T-cell (primary cell): ENCODE data around the gene BRD7. TPM values are rescaled to one million over a fixed set of nuclear protein-coding genes. Genes with fewer than 3 reads are reported as not detected.

ENCODE experiments used
- ATAC-seq, 4 experiments: fragments of 200-7000 bp in 3 of 4; fragments of 150-1000 bp in 1 of 4; cut with Tn5 transposase; replicated peaks in 1 of 4; 1 replicate in 3 of 4; 2 replicates in 1 of 4; pipeline ENCODE4 v1.10.0; 2021; ENCODE audit warnings: moderate library complexity in 3 of 4, mild to moderate bottlenecking in 2 of 4, moderate number of reproducible peaks in 1 of 4
- CTCF ChIA-PET, 2 donors: fragments of 300-600 bp; sonication (Branson Sonifier 250); formaldehyde crosslinking; loops; one replicate each; lab custom pipeline; 2022; ENCODE audit warnings: antibody characterized with exemption in 2 of 2; lab: Charles Lee
- POLR2A ChIA-PET, 2 donors: fragments of 300-600 bp; sonication (Branson Sonifier 250); formaldehyde crosslinking; loops; one replicate each; lab custom pipeline; 2022; ENCODE audit warnings: antibody characterized with exemption in 2 of 2; lab: Charles Lee
- DNase-seq, 35 experiments: peaks; one replicate each; pipeline versions ENCODE4 v3.0.0 to v3.0.0-alpha.2; 2013 to 2023
- H3K27ac ChIP-seq: one replicate; pipeline ENCODE4 v1.5.1; 2013; ENCODE audit warnings: low read length
- H3K27me3 ChIP-seq, 2 experiments: replicated peaks in 1 of 2; 1 replicate in 1 of 2; 2 replicates in 1 of 2; pipeline versions ENCODE4 v1.6.1 to v1.7.0; 2013; ENCODE audit warnings: low read length in 1 of 2, mixed read lengths in 1 of 2; ENCODE audit not compliant: control insufficient read depth in 2 of 2, insufficient read depth in 2 of 2; ENCODE audit errors: extremely low read depth in 1 of 2
- H3K36me3 ChIP-seq, 2 donors: 1 replicate in 1 of 2; 2 replicates in 1 of 2; pipeline versions ENCODE4 v1.6.1 to v1.7.0; 2013; ENCODE audit warnings: low read length in 1 of 2; ENCODE audit not compliant: control insufficient read depth in 2 of 2, insufficient read depth in 1 of 2; ENCODE audit errors: extremely low read depth in 1 of 2
- H3K4me1 ChIP-seq, 2 experiments: 1 replicate in 1 of 2; 2 replicates in 1 of 2; pipeline versions ENCODE4 v1.6.1 to v1.7.0; 2013; ENCODE audit warnings: low read length in 2 of 2, mixed read lengths in 1 of 2; ENCODE audit not compliant: insufficient read depth in 2 of 2, control insufficient read depth in 1 of 2; ENCODE audit errors: extremely low read depth in 1 of 2
- H3K4me3 ChIP-seq, 2 donors: 1 replicate in 1 of 2; 2 replicates in 1 of 2; pipeline versions ENCODE4 v1.5.1 to v1.7.0; 2013; ENCODE audit warnings: mild to moderate bottlenecking in 2 of 2, low read length in 1 of 2, moderate library complexity in 1 of 2; ENCODE audit not compliant: control insufficient read depth in 1 of 2; ENCODE audit errors: extremely low read depth in 1 of 2
- H3K9me3 ChIP-seq: 2 replicates; pipeline ENCODE4 v1.7.0; 2013
- H3K27ac Mint-ChIP-seq, 2 donors: one replicate each; pipeline ENCODE4 v1.8.0; 2020 to 2021; ENCODE audit warnings: mild to moderate bottlenecking in 2 of 2, mixed read lengths in 2 of 2
- H3K27me3 Mint-ChIP-seq, 2 donors: one replicate each; pipeline ENCODE4 v1.8.0; 2021 to 2022; ENCODE audit warnings: mixed read lengths in 2 of 2
- H3K36me3 Mint-ChIP-seq: one replicate; pipeline ENCODE4 v1.8.0; 2021; ENCODE audit warnings: mixed read lengths
- H3K4me1 Mint-ChIP-seq, 3 donors: one replicate each; pipeline ENCODE4 v1.8.0; 2020 to 2022; ENCODE audit warnings: mixed read lengths in 3 of 3, mild to moderate bottlenecking in 1 of 3
- H3K4me3 Mint-ChIP-seq, 3 donors: one replicate each; pipeline ENCODE4 v1.8.0; 2020 to 2022; ENCODE audit warnings: mild to moderate bottlenecking in 3 of 3, mixed read lengths in 3 of 3, moderate library complexity in 3 of 3
- H3K9me3 Mint-ChIP-seq, 3 donors: one replicate each; pipeline ENCODE4 v1.8.0; 2020 to 2022; ENCODE audit warnings: mixed read lengths in 3 of 3
- WGBS: methylation state at CpG from one replicate; pipeline ENCODE4 v1.1.5; 2013; ENCODE audit warnings: missing lambda C conversion rate; ENCODE audit not compliant: insufficient coverage; 5-methylcytosine and 5-hydroxymethylcytosine counted together
- total RNA-seq, 35 experiments: library from RNA in 6 of 35; stranded (reverse) in 6 of 35; fragments of 120-200 nt in 1 of 35; gene quantifications; one replicate each; pipeline versions ENCODE4 v1.2.1 to v1.2.4 and lab custom pipeline; 2013 to 2026

BRD7 gene
- total RNA-seq (100 to 1,000 TPM in 1 of 5 donors, 10 to 100 TPM in 4; 62.9 to 115 (median 75.4) TPM), total RNA-seq (lab: John Stamatoyannopoulos, UW) (82.0 to 135 (median 112) reads per million in 29 experiments)
- total RNA-seq (2013), result 92.9 TPM

DNA sequence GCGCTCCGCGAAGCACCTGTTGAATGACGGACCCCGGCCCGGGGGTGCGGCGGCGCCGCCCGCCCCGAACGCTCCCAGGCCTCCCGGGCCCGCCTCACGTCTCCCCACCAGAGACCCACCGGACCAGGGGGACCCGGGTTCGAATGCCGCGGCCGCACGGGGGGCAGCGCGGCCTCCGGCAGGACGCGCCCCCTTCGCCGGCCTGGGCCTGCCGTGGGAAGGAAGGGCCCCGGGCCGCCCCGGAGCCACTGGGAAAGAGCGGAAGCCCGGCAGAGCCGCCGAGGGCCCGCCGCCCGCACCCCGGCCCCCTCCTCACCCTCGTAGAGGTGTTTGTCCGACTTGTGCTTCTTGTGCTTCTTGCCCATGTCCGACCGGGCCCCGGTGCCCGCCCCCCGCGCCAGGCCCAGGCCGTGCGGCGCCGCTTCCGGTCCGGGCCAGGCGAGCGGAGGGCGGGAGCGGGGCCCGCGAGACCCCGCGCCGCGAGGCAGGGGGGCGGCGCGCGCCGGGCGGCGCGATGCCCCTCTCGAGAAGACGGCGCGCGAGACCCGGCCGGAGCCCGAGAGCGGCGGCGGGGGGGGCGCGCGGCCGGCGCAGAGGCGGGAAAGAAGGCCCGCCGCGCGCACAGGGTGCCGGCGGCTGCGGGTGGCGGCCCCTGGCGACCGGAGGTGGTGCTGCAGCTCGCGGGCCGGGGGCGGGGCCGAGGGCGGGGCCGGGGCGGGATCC, at the start of gene BRD7:
Gene BRD7 (minus strand): TSS at position 579 of the 723 bp plus-strand sequence. CDS start 214 bp downstream, at position 365.
- Histone ChIP-seq H3K4me3 (peak within 1 kb of the TSS; percentile 56 to 86), H3K27ac (peak within 1 kb of the TSS; percentile 73), H3K27me3 (peaks cover 0 to 1% of the 10 kb centered on the region in 2 experiments), H3K9me3 (no peaks in the 10 kb centered on the region), H3K36me3 (peaks cover 0 to 22% of the 10 kb centered on the region in 2 donors), H3K4me1 (peaks cover 20 to 21% of the 10 kb centered on the region in 2 experiments)
- peaks cover 51 to 63% (median 54%) of the 10 kb centered on the region in 3 donors for H3K4me1 Mint-ChIP-seq
- ChIA-PET CTCF (interaction anchor here in 1 of 2 donors (0.6 to 2.6 kb wide), 10 partner anchors 13 to 404 kb away, joined by 3 to 14 read pairs (median 3); partner anchors contain the start of gene CNEP1R1), POLR2A (interaction anchor here in 1 of 2 donors (0.6 kb wide), 1 partner anchor 259 kb away, joined by 6 read pairs; no protein-coding TSS in a partner anchor)
- no peaks in the 10 kb centered on the region for H3K27me3 Mint-ChIP-seq
- H3K9me3 Mint-ChIP-seq, result no peaks in the 10 kb centered on the region
- H3K27ac Mint-ChIP-seq, result peak within 1 kb of the TSS; percentile 93 to 96
- ATAC-seq (peak; percentile 78 to 92 (median 87)), DNase-seq (peak; percentile 45 to 88 (median 67))
- H3K4me3 Mint-ChIP-seq, result peak within 1 kb of the TSS; percentile 83 to 88 (median 87)
- WGBS, result under 1% methylated on average over 108 of the region's 109 CpGs
- H3K36me3 Mint-ChIP-seq, result peaks cover 16% of the 10 kb centered on the region

DNA sequence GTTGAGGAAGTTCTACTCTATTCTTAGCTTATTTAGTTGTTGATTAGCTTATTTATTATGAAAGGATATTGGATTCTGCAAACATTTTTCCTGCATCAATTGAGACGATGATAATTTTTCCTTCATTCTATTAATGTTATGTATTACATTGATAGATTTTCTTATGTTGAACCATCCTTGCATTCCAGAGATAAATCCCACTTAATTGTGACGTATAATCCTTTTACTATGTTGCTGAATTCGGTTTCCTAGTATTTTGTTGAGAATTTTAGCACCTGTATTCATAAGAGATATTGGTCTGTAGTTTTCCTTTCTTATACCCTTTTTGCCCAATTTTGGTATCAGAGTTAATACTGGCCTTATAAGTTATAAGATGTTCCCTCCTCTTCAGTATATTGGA, 47.6 kb upstream of the BRD7 start:
- no peak for ATAC-seq
- H3K36me3 Mint-ChIP-seq, result peaks cover 9% of the 10 kb centered on the region
- no peaks in the 10 kb centered on the region for H3K36me3 ChIP-seq
- H3K27me3 Mint-ChIP-seq, result peaks cover 4 to 12% of the 10 kb centered on the region in 2 donors
- H3K4me1 Mint-ChIP-seq, result no peaks in the 10 kb centered on the region
- H3K4me3 Mint-ChIP-seq, result no peak overlapping the region
- POLR2A ChIA-PET, result no interaction called here
- H3K9me3 Mint-ChIP-seq, result peaks cover 26 to 45% (median 40%) of the 10 kb centered on the region in 3 donors
- no peaks in the 10 kb centered on the region for H3K4me1 ChIP-seq
- no peak for DNase-seq
- H3K4me3 ChIP-seq, result no peak overlapping the region
- H3K27ac Mint-ChIP-seq, result no peak overlapping the region
- H3K27ac ChIP-seq, result no peak overlapping the region
- peaks cover 14% of the 10 kb centered on the region for H3K9me3 ChIP-seq
- CTCF ChIA-PET, result interaction anchor here in 1 of 2 donors (0.6 kb wide), 1 partner anchor 40 kb away, joined by 6 read pairs; no protein-coding TSS in a partner anchor
- H3K27me3 ChIP-seq, result no peaks in the 10 kb centered on the region
- no CpG with 5 or more reads among the region's 3 CpGs for WGBS

DNA sequence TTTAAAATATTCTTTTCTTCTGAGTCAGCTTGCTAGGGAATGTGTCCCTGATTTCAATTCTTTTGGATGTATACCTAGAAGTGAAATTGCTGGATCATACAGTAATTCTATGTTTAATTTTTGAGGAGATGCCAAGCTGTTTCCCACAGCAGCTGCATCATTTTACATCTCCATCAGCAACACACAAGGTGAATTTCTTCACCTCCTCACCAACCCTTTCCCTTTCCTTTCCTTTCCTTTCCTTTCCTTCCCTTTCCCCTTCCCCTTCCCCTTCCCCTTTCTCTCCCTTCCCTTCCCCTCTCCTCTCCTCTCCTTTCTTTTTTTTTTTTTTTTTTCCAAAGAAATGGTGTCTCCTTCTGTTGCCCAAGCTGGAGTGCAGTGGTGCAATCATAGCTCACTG, 45.4 kb upstream of the BRD7 start:
- DNase-seq (no peak), ATAC-seq (no peak)
- no peaks in the 10 kb centered on the region for H3K4me1 Mint-ChIP-seq
- Histone ChIP-seq H3K9me3 (peaks cover 10% of the 10 kb centered on the region), H3K36me3 (no peaks in the 10 kb centered on the region), H3K4me1 (no peaks in the 10 kb centered on the region), H3K4me3 (no peak overlapping the region), H3K27ac (no peak overlapping the region), H3K27me3 (no peaks in the 10 kb centered on the region)
- H3K36me3 Mint-ChIP-seq, result no peaks in the 10 kb centered on the region
- ChIA-PET POLR2A (no interaction called here), CTCF (interaction anchor here in 1 of 2 donors (0.6 kb wide), 1 partner anchor 117 kb away, joined by 3 read pairs; no protein-coding TSS in a partner anchor)
- no peak overlapping the region for H3K27ac Mint-ChIP-seq
- peaks cover 14 to 32% (median 28%) of the 10 kb centered on the region in 3 donors for H3K9me3 Mint-ChIP-seq
- no peak overlapping the region for H3K4me3 Mint-ChIP-seq
- peaks cover 4 to 12% of the 10 kb centered on the region in 2 donors for H3K27me3 Mint-ChIP-seq

DNA sequence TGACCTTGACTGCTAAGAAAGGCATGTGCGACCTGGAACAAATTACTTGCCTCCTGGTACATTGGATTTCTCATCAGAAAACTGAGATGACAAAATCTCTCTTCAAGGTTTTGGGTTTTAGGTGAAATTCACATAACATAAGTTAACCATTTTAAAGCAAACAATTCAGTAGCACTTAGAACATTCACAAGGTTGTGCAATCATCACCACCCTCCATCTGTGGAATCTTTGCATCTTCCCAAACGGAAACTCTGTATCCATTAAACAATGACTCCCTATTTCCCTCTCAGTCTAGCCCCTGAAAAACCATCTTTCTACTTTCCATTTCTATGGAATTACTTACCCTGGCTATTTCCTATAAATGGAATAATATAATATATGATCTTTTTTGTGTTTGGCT, 42.2 kb upstream of the BRD7 start:
- ATAC-seq (no peak), DNase-seq (no peak)
- Histone ChIP-seq H3K9me3 (peaks cover under 1% of the 10 kb centered on the region), H3K27ac (no peak overlapping the region), H3K27me3 (peaks cover 0 to 3% of the 10 kb centered on the region in 2 experiments), H3K4me3 (no peak overlapping the region), H3K36me3 (no peaks in the 10 kb centered on the region), H3K4me1 (no peaks in the 10 kb centered on the region)
- 80% methylated on average over 1 of the region's 2 CpGs for WGBS
- no peak overlapping the region for H3K27ac Mint-ChIP-seq
- peaks cover 4 to 7% (median 4%) of the 10 kb centered on the region in 3 donors for H3K9me3 Mint-ChIP-seq
- CTCF ChIA-PET, result no interaction called here
- POLR2A ChIA-PET, result no interaction called here
- H3K4me3 Mint-ChIP-seq, result no peak overlapping the region
- H3K27me3 Mint-ChIP-seq, result peaks cover 3 to 8% of the 10 kb centered on the region in 2 donors
- no peaks in the 10 kb centered on the region for H3K4me1 Mint-ChIP-seq
- H3K36me3 Mint-ChIP-seq, result no peaks in the 10 kb centered on the region

DNA sequence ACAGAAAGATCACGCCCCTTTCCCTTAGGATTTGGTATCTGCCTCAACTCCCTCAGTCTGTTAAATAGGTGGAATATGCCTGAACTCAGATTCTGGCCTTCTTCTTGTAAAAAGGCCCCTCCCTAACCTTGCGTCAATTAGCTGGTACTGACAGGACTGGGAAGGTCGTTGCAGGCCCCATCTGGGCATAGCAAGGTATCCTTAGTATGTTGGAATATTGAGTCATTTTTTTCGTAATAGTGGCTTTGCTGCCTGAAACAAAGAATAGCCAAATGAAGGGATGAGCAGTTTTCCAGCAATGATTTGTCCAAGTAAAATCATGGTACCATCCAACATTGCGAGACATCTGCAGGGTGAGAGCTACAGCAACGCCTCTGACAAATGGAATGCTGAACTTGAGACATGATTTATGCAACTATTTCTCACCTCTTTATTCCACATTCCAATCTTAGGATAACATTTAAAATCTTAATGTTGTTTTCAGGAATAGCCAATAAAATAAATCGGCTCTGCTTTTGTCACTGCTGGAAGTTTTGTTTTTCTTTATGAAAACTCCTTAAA, 39.3 kb upstream of the BRD7 start:
- WGBS, result 83% methylated on average over 1 of the region's 7 CpGs
- Histone ChIP-seq H3K27me3 (peaks cover 0 to 7% of the 10 kb centered on the region in 2 experiments), H3K4me3 (no peak overlapping the region), H3K27ac (no peak overlapping the region), H3K36me3 (no peaks in the 10 kb centered on the region), H3K4me1 (no peaks in the 10 kb centered on the region), H3K9me3 (no peaks in the 10 kb centered on the region)
- ATAC-seq (no peak), DNase-seq (no peak)
- H3K27me3 Mint-ChIP-seq, result no peaks in the 10 kb centered on the region
- POLR2A ChIA-PET, result no interaction called here
- H3K27ac Mint-ChIP-seq, result no peak overlapping the region
- no peak overlapping the region for H3K4me3 Mint-ChIP-seq
- no peaks in the 10 kb centered on the region for H3K36me3 Mint-ChIP-seq
- H3K4me1 Mint-ChIP-seq, result no peaks in the 10 kb centered on the region
- H3K9me3 Mint-ChIP-seq, result no peaks in the 10 kb centered on the region
- CTCF ChIA-PET, result no interaction called here

DNA sequence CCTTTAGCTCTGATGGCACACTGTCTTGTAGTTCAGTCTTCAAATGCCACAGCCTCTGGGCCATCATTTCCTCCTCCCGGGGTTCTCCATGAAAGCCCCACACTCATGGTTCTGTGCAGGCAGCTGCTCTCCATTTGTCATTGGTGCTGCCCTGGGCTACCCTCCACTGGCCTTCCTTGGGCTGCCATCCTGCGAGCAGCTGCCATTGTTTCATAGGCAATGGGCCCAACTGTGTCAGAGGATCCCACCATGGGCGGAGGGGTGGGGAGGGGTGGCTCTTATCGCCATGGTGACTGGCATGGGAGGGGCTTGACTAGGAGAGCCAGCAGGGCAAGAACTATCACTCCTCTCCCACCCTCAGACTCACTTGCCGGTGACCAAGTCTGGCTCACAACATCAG, 38.6 kb upstream of the BRD7 start:
- ChIA-PET POLR2A (no interaction called here), CTCF (no interaction called here)
- DNase-seq (no peak), ATAC-seq (no peak)
- Mint-ChIP-seq H3K9me3 (no peaks in the 10 kb centered on the region), H3K27ac (no peak overlapping the region), H3K36me3 (no peaks in the 10 kb centered on the region), H3K4me1 (no peaks in the 10 kb centered on the region), H3K4me3 (no peak overlapping the region), H3K27me3 (peaks cover 0 to 5% of the 10 kb centered on the region in 2 donors)
- Histone ChIP-seq H3K27ac (no peak overlapping the region), H3K9me3 (no peaks in the 10 kb centered on the region), H3K36me3 (no peaks in the 10 kb centered on the region), H3K27me3 (peaks cover 0 to 7% of the 10 kb centered on the region in 2 experiments), H3K4me3 (no peak overlapping the region), H3K4me1 (no peaks in the 10 kb centered on the region)
- WGBS, result 78% methylated on average over 1 of the region's 5 CpGs
